ENCODE data around the gene DHRS1. TPM values are rescaled to one million over a fixed set of nuclear protein-coding genes. Genes with fewer than 3 reads are reported as not detected.
A peak's percentile ranks its signal among the peaks of the same experiment; 100 is the strongest.

Gene DHRS1
- total RNA-seq, 2 experiments from 2014 or later, result 31.7 to 35.0 TPM

- ChIA-PET POLR2A (interaction anchor here (0.7 to 1.4 kb wide), 2 partner anchors 71 to 118 kb away, joined by 3 read pairs; partner anchors contain the start of gene TINF2), CTCF (interaction anchor here (1.7 to 9.6 kb wide), 7 partner anchors 13 to 119 kb away, joined by 4 to 136 read pairs (median 41); partner anchors contain the start of genes DHRS1, NOP9, RIPK3 and TINF2)
- Mint-ChIP-seq H3K4me1 (peaks cover 82% of the 10 kb centered on the region), H3K4me3 (peak overlapping the region; percentile 77), H3K27me3 (no peaks in the 10 kb centered on the region), H3K27ac (peak overlapping the region; percentile 87), H3K36me3 (ENCODE audit: low read depth) (peaks cover 42% of the 10 kb centered on the region), H3K9me3 (no peaks in the 10 kb centered on the region)
- peak; percentile 63 for DNase-seq
Observed at GRCh38 chr14:24312736-24313507, 13.3 kb upstream of the DHRS1 start.

- H3K4me1 Mint-ChIP-seq, result peaks cover 84% of the 10 kb centered on the region
Observed at GRCh38 chr14:24311837-24312615, 12.4 kb upstream of the DHRS1 start.

GRCh38 chr14:24310646-24311604 is 11.3 kb upstream of the DHRS1 start, which contains the start of gene LTB4R:
LTB4R (plus strand) TSS chr14:24311502; CDS start chr14:24315652, 4,150 bp downstream.
- CTCF ChIA-PET, result interaction anchor here (0.6 to 9.6 kb wide), 17 partner anchors 11 to 128 kb away, joined by 3 to 136 read pairs (median 5); partner anchors contain the start of genes CHMP4A, DHRS1, MDP1 and NOP9
- peaks cover 81% of the 10 kb centered on the region for H3K4me1 Mint-ChIP-seq
- peak within 1 kb of the TSS; percentile 77 for H3K4me3 Mint-ChIP-seq
- peaks cover 60% of the 10 kb centered on the region for H3K36me3 Mint-ChIP-seq (ENCODE audit: low read depth)
- POLR2A ChIA-PET, result interaction anchor here (0.7 to 1.4 kb wide), 2 partner anchors 11 to 69 kb away, joined by 3 to 4 read pairs; partner anchors contain the start of genes NOP9 and TINF2
- H3K9me3 Mint-ChIP-seq, result no peaks in the 10 kb centered on the region
- H3K27ac Mint-ChIP-seq, result peak within 1 kb of the TSS; percentile 87
- peak; percentile 62 for DNase-seq
- no peaks in the 10 kb centered on the region for H3K27me3 Mint-ChIP-seq

More at GRCh38 chr14:24311837-24312615, 12.4 kb upstream of the DHRS1 start:
- H3K27ac Mint-ChIP-seq, result peak overlapping the region; percentile 87
- H3K36me3 Mint-ChIP-seq (ENCODE audit: low read depth), result peaks cover 49% of the 10 kb centered on the region
- peak overlapping the region; percentile 77 for H3K4me3 Mint-ChIP-seq
- no peaks in the 10 kb centered on the region for H3K9me3 Mint-ChIP-seq
- DNase-seq, result peak; percentile 29
- H3K27me3 Mint-ChIP-seq, result no peaks in the 10 kb centered on the region
- CTCF ChIA-PET, result interaction anchor here (0.9 to 9.6 kb wide), 8 partner anchors 12 to 120 kb away, joined by 4 to 136 read pairs (median 24); partner anchors contain the start of genes DHRS1, MDP1, NOP9 and RABGGTA
- POLR2A ChIA-PET, result interaction anchor here (1.4 kb wide), 1 partner anchor 70 kb away, joined by 3 read pairs; the partner anchor contains the start of gene TINF2

GRCh38 chr14:24310265-24310645 is 10.7 kb upstream of the DHRS1 start:
- Mint-ChIP-seq H3K4me3 (peak overlapping the region; percentile 77), H3K27me3 (no peaks in the 10 kb centered on the region), H3K27ac (peak overlapping the region; percentile 73), H3K9me3 (no peaks in the 10 kb centered on the region), H3K36me3 (ENCODE audit: low read depth) (peaks cover 63% of the 10 kb centered on the region), H3K4me1 (peaks cover 75% of the 10 kb centered on the region)
- CTCF ChIA-PET, result interaction anchor here (0.7 to 9.6 kb wide), 14 partner anchors 8 to 127 kb away, joined by 3 to 136 read pairs (median 6); partner anchors contain the start of genes CHMP4A, DHRS1, NOP9 and TINF2
- no peak for DNase-seq
- POLR2A ChIA-PET, result interaction anchor here (0.7 kb wide), 1 partner anchor 10 kb away, joined by 4 read pairs; the partner anchor contains the start of gene NOP9

GRCh38 chr14:24309538-24310264 is 10.1 kb upstream of the DHRS1 start, which contains the start of gene LTB4R2:
LTB4R2 (plus strand) TSS chr14:24310140; CDS start chr14:24310665, 525 bp downstream.
- POLR2A ChIA-PET, result interaction anchor here (0.7 kb wide), 1 partner anchor 9 kb away, joined by 4 read pairs; the partner anchor contains the start of gene NOP9
- H3K9me3 Mint-ChIP-seq, result no peaks in the 10 kb centered on the region
- CTCF ChIA-PET, result interaction anchor here (0.7 to 9.6 kb wide), 20 partner anchors 9 to 149 kb away, joined by 3 to 136 read pairs (median 6); partner anchors contain the start of genes CHMP4A, DHRS1, IRF9 and MDP1

GRCh38 chr14:24308342-24309124 is 9.0 kb upstream of the DHRS1 start:
- Mint-ChIP-seq H3K27me3 (no peaks in the 10 kb centered on the region), H3K36me3 (ENCODE audit: low read depth) (peaks cover 68% of the 10 kb centered on the region), H3K27ac (no peak overlapping the region), H3K9me3 (no peaks in the 10 kb centered on the region), H3K4me1 (peaks cover 58% of the 10 kb centered on the region), H3K4me3 (no peak overlapping the region)
- DNase-seq, result no peak
- ChIA-PET POLR2A (interaction anchor here (1.3 kb wide), 1 partner anchor 113 kb away, joined by 3 read pairs; the partner anchor contains the start of gene TM9SF1), CTCF (interaction anchor here (0.8 to 9.6 kb wide), 28 partner anchors 8 to 165 kb away, joined by 3 to 136 read pairs (median 6); partner anchors contain the start of genes CHMP4A, DHRS1, IRF9 and MDP1)

More at GRCh38 chr14:24309538-24310264, 10.1 kb upstream of the DHRS1 start, which contains the start of gene LTB4R2:
- peak within 1 kb of the TSS; percentile 77 for H3K4me3 Mint-ChIP-seq
- H3K27me3 Mint-ChIP-seq, result no peaks in the 10 kb centered on the region
- peaks cover 66% of the 10 kb centered on the region for H3K36me3 Mint-ChIP-seq (ENCODE audit: low read depth)
- DNase-seq, result no peak
- H3K27ac Mint-ChIP-seq, result peak within 1 kb of the TSS; percentile 87
- H3K4me1 Mint-ChIP-seq, result peaks cover 70% of the 10 kb centered on the region

- Mint-ChIP-seq H3K9me3 (no peaks in the 10 kb centered on the region), H3K4me3 (no peak within 1 kb of the TSS), H3K36me3 (ENCODE audit: low read depth) (peaks cover 71% of the 10 kb centered on the region), H3K4me1 (peaks cover 50% of the 10 kb centered on the region), H3K27ac (peak within 1 kb of the TSS; percentile 48), H3K27me3 (no peaks in the 10 kb centered on the region)
- peak; percentile 71 for DNase-seq
- POLR2A ChIA-PET, result interaction anchor here (0.5 to 1.3 kb wide), 2 partner anchors 60 to 112 kb away, joined by 3 read pairs; partner anchors contain the start of gene TM9SF1
- CTCF ChIA-PET, result interaction anchor here (0.8 to 9.6 kb wide), 29 partner anchors 8 to 164 kb away, joined by 3 to 136 read pairs (median 6); partner anchors contain the start of genes CHMP4A, DHRS1, IRF9 and MDP1
Observed at GRCh38 chr14:24307575-24308341, 8.2 kb upstream of the DHRS1 start, which contains the start of gene CIDEB. CIDEB (minus strand) TSS chr14:24307977; CDS start chr14:24307858, 119 bp downstream.

- no peaks in the 10 kb centered on the region for H3K9me3 Mint-ChIP-seq
- H3K36me3 Mint-ChIP-seq (ENCODE audit: low read depth), result peaks cover 73% of the 10 kb centered on the region
- POLR2A ChIA-PET, result interaction anchor here (1.3 kb wide), 1 partner anchor 112 kb away, joined by 3 read pairs; the partner anchor contains the start of gene TM9SF1
- no peak overlapping the region for H3K4me3 Mint-ChIP-seq
- peaks cover 46% of the 10 kb centered on the region for H3K4me1 Mint-ChIP-seq
- CTCF ChIA-PET, result interaction anchor here (0.5 to 9.6 kb wide), 18 partner anchors 7 to 185 kb away, joined by 3 to 136 read pairs (median 12); partner anchors contain the start of genes DHRS1, IRF9, MDP1 and NOP9
- DNase-seq, result no peak
- H3K27me3 Mint-ChIP-seq, result no peaks in the 10 kb centered on the region
- no peak overlapping the region for H3K27ac Mint-ChIP-seq
Observed at GRCh38 chr14:24307156-24307574, 7.6 kb upstream of the DHRS1 start.

- POLR2A ChIA-PET, result interaction anchor here (0.5 kb wide), 1 partner anchor 73 kb away, joined by 6 read pairs; no protein-coding TSS in a partner anchor
Observed at GRCh38 chr14:24304019-24304387, 4.4 kb upstream of the DHRS1 start.

More at GRCh38 chr14:24304019-24304387, 4.4 kb upstream of the DHRS1 start:
- DNase-seq, result no peak
- no peak overlapping the region for H3K27ac Mint-ChIP-seq
- no peaks in the 10 kb centered on the region for H3K27me3 Mint-ChIP-seq
- peaks cover 43% of the 10 kb centered on the region for H3K4me1 Mint-ChIP-seq
- H3K9me3 Mint-ChIP-seq, result no peaks in the 10 kb centered on the region
- CTCF ChIA-PET, result interaction anchor here (1.3 to 8.7 kb wide), 4 partner anchors 7 to 62 kb away, joined by 3 to 111 read pairs (median 40); partner anchors contain the start of genes CIDEB, LTB4R, LTB4R2 and TINF2
- H3K4me3 Mint-ChIP-seq, result no peak overlapping the region
- peaks cover 75% of the 10 kb centered on the region for H3K36me3 Mint-ChIP-seq (ENCODE audit: low read depth)

All from activated CD4-positive, alpha-beta T cell treated with anti-CD3 and anti-CD28 coated beads, Interleukin-2, amount 10 ng/mL, durations not matched to agents 7 days and 5 days (primary cell).